Measurements from ENCODE around the gene PPIL6. TPM values are rescaled to one million over a fixed set of nuclear protein-coding genes. Genes with fewer than 3 reads are reported as not detected.

PPIL6 gene
- total RNA-seq, 4 donors from 2014 or later: 2.3 to 7.4 (median 4.1) TPM

DNA sequence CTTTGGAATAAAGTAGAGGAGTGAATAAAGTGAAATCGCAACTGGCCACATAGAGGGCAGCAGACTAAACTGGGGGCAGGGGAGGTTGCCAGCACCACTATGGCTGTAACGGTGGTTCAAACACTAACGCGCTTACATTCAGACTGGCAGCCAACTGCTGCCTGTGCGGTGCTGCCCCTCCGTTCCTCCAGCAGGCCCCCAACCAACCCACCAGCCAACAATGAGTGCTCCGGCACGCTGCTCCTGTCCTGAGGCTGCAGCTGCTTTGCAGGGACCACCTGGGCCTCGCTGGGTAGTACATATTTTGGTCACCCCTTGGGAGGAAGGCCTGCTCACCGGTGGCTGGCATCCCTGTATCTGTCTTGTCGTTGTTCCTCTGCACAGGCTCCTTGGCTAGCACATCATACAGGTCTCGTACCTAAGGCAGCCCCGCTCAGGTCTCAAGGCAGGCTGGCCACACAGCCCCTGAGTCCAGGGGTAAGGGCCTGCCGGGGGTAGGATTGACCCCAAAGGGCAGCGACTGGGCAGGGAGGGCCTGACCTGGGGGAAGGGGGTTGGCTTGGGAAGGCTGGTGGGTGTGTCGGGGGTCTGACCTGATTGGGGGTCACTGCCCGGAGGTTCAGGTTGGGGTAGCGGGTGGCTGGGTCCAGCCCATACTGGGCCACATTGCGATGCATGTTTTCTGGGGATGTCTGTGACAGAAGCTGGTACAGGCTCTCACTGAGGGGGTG is 8.8 kb upstream of the PPIL6 start:
- ATAC-seq (ENCODE audit: low FRiP score): no peak
- TF ChIP-seq, protein P1, sequence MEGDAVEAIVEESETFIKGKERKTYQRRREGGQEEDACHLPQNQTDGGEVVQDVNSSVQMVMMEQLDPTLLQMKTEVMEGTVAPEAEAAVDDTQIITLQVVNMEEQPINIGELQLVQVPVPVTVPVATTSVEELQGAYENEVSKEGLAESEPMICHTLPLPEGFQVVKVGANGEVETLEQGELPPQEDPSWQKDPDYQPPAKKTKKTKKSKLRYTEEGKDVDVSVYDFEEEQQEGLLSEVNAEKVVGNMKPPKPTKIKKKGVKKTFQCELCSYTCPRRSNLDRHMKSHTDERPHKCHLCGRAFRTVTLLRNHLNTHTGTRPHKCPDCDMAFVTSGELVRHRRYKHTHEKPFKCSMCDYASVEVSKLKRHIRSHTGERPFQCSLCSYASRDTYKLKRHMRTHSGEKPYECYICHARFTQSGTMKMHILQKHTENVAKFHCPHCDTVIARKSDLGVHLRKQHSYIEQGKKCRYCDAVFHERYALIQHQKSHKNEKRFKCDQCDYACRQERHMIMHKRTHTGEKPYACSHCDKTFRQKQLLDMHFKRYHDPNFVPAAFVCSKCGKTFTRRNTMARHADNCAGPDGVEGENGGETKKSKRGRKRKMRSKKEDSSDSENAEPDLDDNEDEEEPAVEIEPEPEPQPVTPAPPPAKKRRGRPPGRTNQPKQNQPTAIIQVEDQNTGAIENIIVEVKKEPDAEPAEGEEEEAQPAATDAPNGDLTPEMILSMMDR (IDR thresholded peaks at IDR 0.05): no peak
- no peak for DNase-seq (ENCODE audit: low spot score)

DNA sequence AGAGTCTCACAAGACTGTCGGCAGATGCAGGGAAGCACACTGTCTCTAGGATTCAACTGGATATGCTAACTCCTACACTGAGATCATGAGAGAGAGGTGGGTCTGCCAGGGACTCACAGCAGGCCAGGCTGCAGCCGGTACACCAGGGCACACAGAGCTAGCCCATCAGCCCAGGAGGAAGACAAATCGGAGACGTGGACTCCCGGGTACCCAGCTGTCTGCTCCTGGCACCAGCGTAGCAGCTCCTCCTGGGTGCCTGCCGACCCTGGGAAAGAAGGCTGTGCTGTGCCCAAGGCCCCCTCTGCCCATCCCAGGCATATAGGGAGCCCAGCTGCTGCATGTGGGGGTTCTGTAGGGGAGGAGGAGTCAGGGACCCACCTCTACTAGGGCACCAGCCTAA is 8.2 kb upstream of the PPIL6 start:
- no peak for ATAC-seq (ENCODE audit: low FRiP score)
- TF ChIP-seq, protein P1 (IDR thresholded peaks at IDR 0.05): no peak
- no peak for DNase-seq (ENCODE audit: low spot score)

DNA sequence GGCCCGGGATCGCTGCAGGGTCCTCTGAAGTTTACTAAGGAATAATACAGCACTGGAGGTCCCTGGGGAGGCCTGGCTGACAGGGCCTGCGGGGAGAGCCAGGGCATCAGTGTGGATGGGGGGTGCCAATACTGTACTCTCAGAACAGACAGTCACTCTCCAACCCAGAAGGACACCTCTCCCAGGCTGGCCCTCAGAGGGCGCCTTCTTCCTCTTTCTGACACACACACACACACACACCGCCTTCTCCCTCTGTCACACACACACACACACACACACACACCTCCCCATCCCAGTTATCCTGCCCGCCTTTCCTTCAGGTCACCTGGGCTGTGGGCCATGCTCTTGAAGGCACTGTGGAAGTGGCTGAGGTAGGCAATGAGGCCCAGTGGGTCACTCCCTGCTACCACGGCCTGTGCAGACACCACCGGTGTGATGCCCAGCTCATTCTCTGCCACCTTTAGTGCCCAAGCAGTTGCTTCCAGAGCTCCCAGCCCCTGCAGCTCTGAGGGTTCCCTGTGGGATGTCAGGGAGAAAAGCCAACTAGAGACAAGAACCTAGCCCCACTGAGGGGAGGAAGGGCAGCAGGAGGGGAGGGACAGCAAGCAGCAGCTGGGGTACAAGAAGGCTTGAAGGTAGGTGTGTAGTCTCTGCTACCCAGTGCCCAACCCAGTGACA is 7.6 kb upstream of the PPIL6 start:
- TF ChIP-seq, protein P1 (IDR thresholded peaks at IDR 0.05): no peak
- ATAC-seq (ENCODE audit: low FRiP score) (no peak), DNase-seq (ENCODE audit: low spot score) (no peak)

DNA sequence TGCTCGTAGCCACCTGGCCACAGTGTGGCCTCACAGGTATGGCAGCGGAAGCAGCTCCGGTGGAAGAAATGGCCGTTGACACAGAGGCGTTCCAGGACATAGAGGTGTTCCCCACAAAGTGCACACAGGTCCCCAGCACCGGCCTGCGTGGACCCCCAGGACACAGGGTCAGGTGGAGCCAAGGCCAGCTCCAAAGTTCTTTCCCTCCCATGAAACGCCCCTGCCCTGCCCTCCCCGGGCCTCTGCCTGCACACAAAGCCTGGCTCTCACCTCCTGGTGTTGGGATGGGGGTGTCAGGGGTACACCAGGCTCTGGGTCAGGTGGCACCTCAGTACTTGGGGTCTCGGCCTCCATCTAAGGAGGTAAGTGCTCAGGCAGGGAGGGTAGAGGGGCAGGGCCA is 6.7 kb upstream of the PPIL6 start:
- no peak for ATAC-seq (ENCODE audit: low FRiP score)
- no peak for DNase-seq (ENCODE audit: low spot score)
- TF ChIP-seq, protein P1 (IDR thresholded peaks at IDR 0.05): no peak

DNA sequence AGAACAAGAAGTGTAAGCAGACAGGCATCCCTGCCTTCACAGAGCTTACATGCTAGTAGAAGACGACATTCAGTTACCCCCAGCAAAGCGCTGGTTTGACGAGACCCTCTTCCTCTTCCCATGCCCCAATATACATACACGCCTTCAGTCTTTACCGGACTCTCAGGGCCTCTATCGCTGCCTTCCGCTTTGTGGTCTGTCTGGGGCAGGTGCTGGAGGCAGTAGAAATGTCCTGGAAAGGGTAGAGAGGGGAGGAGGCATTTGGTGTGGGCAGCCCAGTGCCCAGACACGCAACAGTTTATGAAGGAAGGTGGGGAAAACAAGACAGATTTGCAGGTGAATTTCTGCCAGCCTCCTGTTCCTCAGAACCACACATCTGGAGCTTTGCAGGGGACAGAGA is 6.1 kb upstream of the PPIL6 start:
- ATAC-seq (ENCODE audit: low FRiP score): no peak
- TF ChIP-seq, protein P1 (IDR thresholded peaks at IDR 0.05): no peak
- no peak for DNase-seq (ENCODE audit: low spot score)

DNA sequence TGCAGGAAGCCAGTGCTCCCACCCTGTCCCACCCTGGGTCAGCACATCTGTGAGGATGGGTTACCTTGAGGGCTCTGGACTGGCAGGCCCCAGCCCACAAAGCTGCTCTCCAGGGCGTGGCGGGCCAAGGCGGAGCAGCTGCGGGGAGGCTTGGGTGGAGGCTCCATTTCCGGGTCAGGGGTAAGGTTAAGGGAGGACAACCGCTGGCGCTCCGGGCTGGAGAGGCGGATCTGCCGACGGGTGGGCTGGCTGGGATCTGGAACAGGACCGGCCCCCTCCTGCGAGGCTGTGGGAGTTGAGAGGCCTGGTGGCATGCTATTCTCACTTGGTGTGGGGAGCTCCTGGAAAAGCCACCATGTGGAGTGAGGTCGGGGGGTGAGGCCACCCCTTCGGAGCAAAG is 5.6 kb upstream of the PPIL6 start:
- no peak for DNase-seq (ENCODE audit: low spot score)
- TF ChIP-seq, protein P1 (IDR thresholded peaks at IDR 0.05): no peak
- ATAC-seq (ENCODE audit: low FRiP score): no peak

DNA sequence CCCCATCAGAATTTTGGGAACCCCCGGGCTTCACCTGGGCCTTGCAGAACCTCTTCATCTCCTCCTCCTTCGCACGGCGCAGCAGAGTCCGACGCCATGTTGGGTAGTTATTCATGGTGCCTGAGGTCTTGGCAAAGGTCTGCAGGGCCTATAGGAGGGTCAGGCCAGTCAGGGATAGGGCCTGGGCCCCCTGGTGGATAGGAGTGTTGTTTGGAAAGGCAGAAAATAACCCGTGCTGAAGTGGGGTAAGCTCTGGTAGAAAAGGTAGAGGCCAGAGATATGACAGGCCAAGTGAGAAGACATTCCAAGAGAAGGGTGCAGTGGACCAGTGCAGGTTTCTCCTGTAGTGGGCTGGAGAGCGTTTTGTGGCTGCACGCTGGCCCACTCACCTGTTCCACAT is 5.0 kb upstream of the PPIL6 start:
- no peak for ATAC-seq (ENCODE audit: low FRiP score)
- TF ChIP-seq, protein P1 (IDR thresholded peaks at IDR 0.05): no peak
- no peak for DNase-seq (ENCODE audit: low spot score)
